ENCODE results near the gene ZSCAN31. TPM values are rescaled to one million over a fixed set of nuclear protein-coding genes. Genes with fewer than 3 reads are reported as not detected.

The ZSCAN31 gene
- total and polyA plus RNA-seq, 2 of the 8 experiments (the other 6 are each of a cell fraction or from before 2014, with no cell fraction given) = 1.9 to 7.0 TPM

GRCh38 chr6:28291573-28291972, 44.4 kb downstream of the ZSCAN31 start:
- Histone ChIP-seq H2BK20ac (ENCODE audit: low read length) (no peak overlapping the region), H2BK5ac (ENCODE audit: low read depth, low read length) (no peak overlapping the region), H2BK15ac (ENCODE audit: low read length) (no peak overlapping the region), H2AK5ac (ENCODE audit: low read depth, low read length) (no peak overlapping the region), H4K91ac (replicated peaks; ENCODE audit: insufficient read length, low read length) (no peak overlapping the region), H3K79me1 (ENCODE audit: low read depth, low read length) (no peaks in the 10 kb centered on the region), H3K56ac (replicated peaks; ENCODE audit: insufficient read length, low read depth, low read length) (no peak overlapping the region), H4K8ac (ENCODE audit: extremely low read depth, insufficient read depth, low read length) (no peak overlapping the region), H4K20me1 (replicated peaks in 1 of 2; ENCODE audit: control insufficient read depth in 1 of 2, insufficient read depth in 2 of 2, low read length in 2 of 2) (no peaks in the 10 kb centered on the region), H3K9me3 (ENCODE audit: insufficient read depth in 2 of 2, low read depth in 1 of 2, low read length in 1 of 2) (no peaks in the 10 kb centered on the region), H3K27ac (ENCODE audit: low read depth, low read length) (no peak overlapping the region), H3K14ac (ENCODE audit: insufficient read length) (no peak overlapping the region), H3K79me2 (ENCODE audit: control insufficient read depth in 1 of 2, insufficient read depth in 2 of 2, low read length in 2 of 2) (no peaks in the 10 kb centered on the region), H3K36me3 (ENCODE audit: control insufficient read depth in 2 of 4, insufficient read depth in 4 of 4, low read length in 3 of 4) (peaks cover 2 to 20% (median 10%) of the 10 kb centered on the region in 4 experiments; a peak in 5 of 8 replicates), H2AFZ (ENCODE audit: low read length) (no peak overlapping the region), H2BK12ac (ENCODE audit: low read depth, low read length) (no peak overlapping the region), H3K4me2 (ENCODE audit: insufficient read depth in 1 of 2, low read depth in 2 of 2, low read length in 2 of 2) (no peak overlapping the region), H3K4ac (replicated peaks; ENCODE audit: insufficient read length, low read depth, low read length) (no peak overlapping the region), H4K5ac (ENCODE audit: insufficient read length, low read depth, low read length) (no peak overlapping the region), H2BK120ac (replicated peaks; ENCODE audit: low read depth, low read length) (no peak overlapping the region), H3K18ac (ENCODE audit: extremely low read depth, low read length) (no peak overlapping the region), H3K4me3 (ENCODE audit: extremely low read depth in 1 of 4, insufficient read depth in 2 of 4, low read depth in 3 of 4, low read length in 4 of 4) (no peak overlapping the region), H3K4me1 (replicated peaks in 1 of 4; ENCODE audit: control insufficient read depth in 3 of 4, insufficient read depth in 4 of 4, low read length in 3 of 4) (no peaks in the 10 kb centered on the region), H3K23ac (ENCODE audit: insufficient read length) (no peak overlapping the region), H3K27me3 (replicated peaks in 1 of 4; ENCODE audit: control insufficient read depth in 3 of 4, extremely low read depth in 1 of 4, insufficient read depth in 3 of 4, low read length in 3 of 4) (no peaks in the 10 kb centered on the region), H3K9ac (replicated peaks in 1 of 4; ENCODE audit: extremely low read depth in 1 of 4, low read depth in 3 of 4, low read length in 3 of 4) (no peak overlapping the region), H3K23me2 (ENCODE audit: low read depth, low read length) (no peaks in the 10 kb centered on the region)
- no peak for TF ChIP-seq BCL11A (IDR thresholded peaks at IDR 0.05; ENCODE audit: low read depth in 2 of 2, low read length in 2 of 2)
- TF ChIP-seq EP300 (IDR thresholded peaks at IDR 0.05; ENCODE audit: borderline replicate concordance in 1 of 2, low read depth in 2 of 2, low read length in 2 of 2) = no peak
- TF ChIP-seq NANOG (IDR thresholded peaks at IDR 0.05; ENCODE audit: insufficient read depth, low read depth, low read length, poor library complexity, severe bottlenecking) = no peak
- no peak for TF ChIP-seq RXRA (IDR thresholded peaks at IDR 0.05; ENCODE audit: insufficient read depth, low read depth, low read length)
- no peak for TF ChIP-seq EZH2 (IDR thresholded peaks at IDR 0.05; ENCODE audit: low read depth, low read length, severe bottlenecking)
- no peak for TF ChIP-seq MAX (IDR thresholded peaks at IDR 0.05)
- no peak for TF ChIP-seq YY1 (IDR thresholded peaks at IDR 0.05; ENCODE audit: low read depth, low read length)
- TF ChIP-seq PHF8 (conservative IDR thresholded peaks at IDR 0.05; ENCODE audit: low read depth, low read length) = no peak
- TF ChIP-seq RFX5 (IDR thresholded peaks at IDR 0.05; ENCODE audit: borderline replicate concordance, low read depth, low read length) = no peak
- TF ChIP-seq E2F6 (IDR thresholded peaks at IDR 0.05) = no peak
- no peak for TF ChIP-seq TBP (IDR thresholded peaks at IDR 0.05; ENCODE audit: low read depth, low read length)
- ChIA-PET POLR2A (ENCODE audit: partially characterized antibody) (interaction anchor here (0.6 kb wide), 1 partner anchor 1811 kb away, joined by 5 read pairs; no protein-coding TSS in a partner anchor), CTCF (ENCODE audit: partially characterized antibody) (interaction anchor here (0.6 kb wide), 1 partner anchor 1407 kb away, joined by 5 read pairs; no protein-coding TSS in a partner anchor)
- no peak for DNase-seq (ENCODE audit: low read depth in 1 of 2, low spot score in 2 of 2)
- FAIRE-seq = no peak

All from H1 (cell line).